Measurements from ENCODE around the gene CTPS2.
A peak's percentile ranks its signal among the peaks of the same experiment; 100 is the strongest.

The CTPS2 gene

GRCh38 chrX:16714504-16714903 is 2.0 kb upstream of the CTPS2 start:
- DNase-seq (ENCODE audit: low read depth), result no peak

GRCh38 chrX:16711893-16712547 is 449 bp downstream of the CTPS2 start:
- DNase-seq (ENCODE audit: low read depth), result no peak

- no peak for DNase-seq (ENCODE audit: low read depth)
These were observed 1.2 kb downstream of the CTPS2 start for GRCh38 chrX:16711219-16711811.

- DNase-seq (ENCODE audit: low read depth), result no peak
These were observed 4.5 kb downstream of the CTPS2 start for GRCh38 chrX:16708016-16708415.

GRCh38 chrX:16705370-16705769 is 7.1 kb downstream of the CTPS2 start:
- DNase-seq (ENCODE audit: low read depth), result no peak

GRCh38 chrX:16702700-16703599 is 9.5 kb downstream of the CTPS2 start:
- no peak for DNase-seq (ENCODE audit: low read depth)

- DNase-seq (ENCODE audit: low read depth), result no peak
These were observed 11.7 kb downstream of the CTPS2 start for GRCh38 chrX:16700734-16701133.

- DNase-seq (ENCODE audit: low read depth), result no peak
These were observed 13.1 kb downstream of the CTPS2 start for GRCh38 chrX:16699389-16699788.

- no peak for DNase-seq (ENCODE audit: low read depth)
These were observed 15.5 kb downstream of the CTPS2 start for GRCh38 chrX:16696956-16697355.

- peak; percentile 29 for DNase-seq (ENCODE audit: low read depth)
These were observed 17.3 kb downstream of the CTPS2 start for GRCh38 chrX:16695079-16695676.

- DNase-seq (ENCODE audit: low read depth), result no peak
These were observed 25.0 kb downstream of the CTPS2 start for GRCh38 chrX:16687514-16687913.

- no peak for DNase-seq (ENCODE audit: low read depth)
These were observed 29.3 kb downstream of the CTPS2 start for GRCh38 chrX:16683007-16683664.

GRCh38 chrX:16678689-16679088 is 33.8 kb downstream of the CTPS2 start:
- no peak for DNase-seq (ENCODE audit: low read depth)

- DNase-seq (ENCODE audit: low read depth), result no peak
These were observed 41.5 kb downstream of the CTPS2 start for GRCh38 chrX:16671005-16671404.

GRCh38 chrX:16666541-16666940 is 45.9 kb downstream of the CTPS2 start:
- no peak for DNase-seq (ENCODE audit: low read depth)

GRCh38 chrX:16665089-16665488 is 47.4 kb downstream of the CTPS2 start:
- DNase-seq (ENCODE audit: low read depth), result no peak

GRCh38 chrX:16664626-16665025 is 47.8 kb downstream of the CTPS2 start:
- no peak for DNase-seq (ENCODE audit: low read depth)

GRCh38 chrX:16664074-16664473 is 48.4 kb downstream of the CTPS2 start:
- no peak for DNase-seq (ENCODE audit: low read depth)

GRCh38 chrX:16662402-16662801 is 50.1 kb downstream of the CTPS2 start:
- no peak for DNase-seq (ENCODE audit: low read depth)

GRCh38 chrX:16661495-16661894 is 51.0 kb downstream of the CTPS2 start:
- DNase-seq (ENCODE audit: low read depth), result no peak

GRCh38 chrX:16659321-16659720 is 53.1 kb downstream of the CTPS2 start:
- no peak for DNase-seq (ENCODE audit: low read depth)

GRCh38 chrX:16658284-16658683 is 54.2 kb downstream of the CTPS2 start:
- DNase-seq (ENCODE audit: low read depth), result no peak

All from activated T-helper 1 cell treated with Interleukin-2 at 50 U/mL for 16 hours (primary cell).